ENCODE data around the gene GALNTL6. TPM values are rescaled to one million over a fixed set of nuclear protein-coding genes. Genes with fewer than 3 reads are reported as not detected.

GALNTL6 gene
- total RNA-seq (under 1 TPM; 0.09 TPM), polyA plus RNA-seq (under 1 TPM in 1 of 2 donors, not detected in 1; 0.08 TPM)
- long read RNA-seq, donor 1 = 0 reads
- long read RNA-seq, donor 2 = 0 reads
- long read RNA-seq, donor 3 = 0 reads
- long read RNA-seq, donor 4 = 0 reads
- long read RNA-seq, donor 5 = 0 reads

DNA sequence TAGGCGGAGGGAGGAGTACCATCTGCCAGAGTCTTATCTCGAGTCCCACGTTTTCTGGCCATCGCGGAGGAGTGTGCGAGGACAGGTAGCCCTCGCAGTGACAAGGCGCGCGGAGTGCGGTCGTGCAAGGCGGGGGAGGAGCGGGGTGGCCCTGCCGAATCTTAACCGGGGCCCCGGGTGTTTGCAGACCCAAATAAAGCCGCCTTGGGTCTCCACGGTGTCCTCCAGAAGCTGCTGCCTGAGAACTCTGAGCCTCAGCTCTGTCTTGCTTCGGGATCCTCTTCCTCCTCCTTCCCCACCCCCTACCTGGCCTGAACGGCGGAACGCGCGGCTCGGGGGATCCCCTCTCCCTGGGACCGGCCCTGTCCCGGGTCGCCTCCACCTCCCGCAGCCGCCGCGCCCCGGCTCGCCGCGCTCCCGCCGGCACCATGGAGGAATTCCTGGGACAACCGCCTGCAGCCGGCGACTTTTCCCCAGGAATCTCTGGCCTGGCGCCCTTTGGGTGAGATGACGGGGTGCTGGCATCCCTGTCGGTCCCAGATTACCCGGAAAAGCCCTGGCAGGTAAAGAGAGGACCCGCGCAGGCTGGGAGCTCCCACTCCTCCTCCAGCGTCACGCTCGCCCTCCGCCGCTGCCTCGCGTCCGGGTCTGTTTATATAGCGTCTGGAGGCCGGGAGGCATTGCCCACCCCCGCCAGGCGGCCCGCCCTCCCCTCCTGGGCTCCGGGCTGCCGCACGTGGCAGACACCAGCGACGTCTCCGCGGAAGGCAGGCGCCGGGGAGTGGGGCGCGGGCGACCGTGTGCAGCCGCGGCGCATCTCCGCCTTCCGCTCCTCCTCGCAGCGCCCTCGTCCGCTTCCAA, at the start of gene GALNTL6:
TSS of gene GALNTL6 (plus strand) at position 740 of the 861 bp plus-strand sequence.
- Histone ChIP-seq H3K4me3 (no peak within 1 kb of the TSS), H3K27me3 (ENCODE audit: control insufficient read depth in 3 of 3, insufficient read depth in 3 of 3, low read length in 2 of 3) (peaks cover 0 to 36% (median 35%) of the 10 kb centered on the region in 3 donors), H3K27ac (ENCODE audit: low read depth in 1 of 2, low read length in 1 of 2) (no peak within 1 kb of the TSS), H3K36me3 (ENCODE audit: control insufficient read depth in 4 of 4, insufficient read depth in 4 of 4, low read length in 4 of 4) (no peaks in the 10 kb centered on the region), H3K4me1 (ENCODE audit: control insufficient read depth in 5 of 5, insufficient read depth in 5 of 5, low read length in 5 of 5) (peaks cover 0 to 12% (median 2%) of the 10 kb centered on the region in 5 donors), H3K9me3 (ENCODE audit: control insufficient read depth in 4 of 4, insufficient read depth in 3 of 4, low read length in 3 of 4) (peaks cover 0 to 5% (median 0%) of the 10 kb centered on the region in 4 donors), H3K9ac (ENCODE audit: insufficient read depth in 1 of 2, low read length in 2 of 2) (no peak within 1 kb of the TSS)
- peak; percentile 14 to 37 (median 28) for DNase-seq
- 1 to 2% methylated on average over 78 to 83 of the region's 83 CpGs for WGBS, 2 donors
- ATAC-seq (ENCODE audit: insufficient read depth, low FRiP score) = no peak
- TF ChIP-seq, protein P1, sequence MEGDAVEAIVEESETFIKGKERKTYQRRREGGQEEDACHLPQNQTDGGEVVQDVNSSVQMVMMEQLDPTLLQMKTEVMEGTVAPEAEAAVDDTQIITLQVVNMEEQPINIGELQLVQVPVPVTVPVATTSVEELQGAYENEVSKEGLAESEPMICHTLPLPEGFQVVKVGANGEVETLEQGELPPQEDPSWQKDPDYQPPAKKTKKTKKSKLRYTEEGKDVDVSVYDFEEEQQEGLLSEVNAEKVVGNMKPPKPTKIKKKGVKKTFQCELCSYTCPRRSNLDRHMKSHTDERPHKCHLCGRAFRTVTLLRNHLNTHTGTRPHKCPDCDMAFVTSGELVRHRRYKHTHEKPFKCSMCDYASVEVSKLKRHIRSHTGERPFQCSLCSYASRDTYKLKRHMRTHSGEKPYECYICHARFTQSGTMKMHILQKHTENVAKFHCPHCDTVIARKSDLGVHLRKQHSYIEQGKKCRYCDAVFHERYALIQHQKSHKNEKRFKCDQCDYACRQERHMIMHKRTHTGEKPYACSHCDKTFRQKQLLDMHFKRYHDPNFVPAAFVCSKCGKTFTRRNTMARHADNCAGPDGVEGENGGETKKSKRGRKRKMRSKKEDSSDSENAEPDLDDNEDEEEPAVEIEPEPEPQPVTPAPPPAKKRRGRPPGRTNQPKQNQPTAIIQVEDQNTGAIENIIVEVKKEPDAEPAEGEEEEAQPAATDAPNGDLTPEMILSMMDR (IDR thresholded peaks at IDR 0.05; ENCODE audit: control extremely low read depth, extremely low read depth) = no peak

DNA sequence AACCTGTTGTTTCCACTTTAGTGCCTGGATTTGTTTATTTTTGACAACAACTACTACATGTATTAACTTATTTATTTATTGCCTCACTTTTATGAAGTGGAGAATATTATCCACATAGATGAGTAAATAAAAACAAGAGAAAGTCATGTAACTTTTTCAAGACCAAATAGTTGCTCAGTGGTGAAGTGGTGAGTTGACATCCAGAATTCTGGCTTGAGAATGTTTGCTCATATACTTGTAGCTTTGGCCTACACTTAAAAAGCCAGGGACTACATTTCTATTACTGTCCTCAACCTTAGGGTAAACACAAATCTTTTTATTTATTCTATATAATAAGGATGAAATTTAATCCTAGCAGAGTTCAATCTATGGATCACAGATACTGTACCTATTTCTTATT, 47.7 kb upstream of the GALNTL6 start:
- TF ChIP-seq, protein P1 (IDR thresholded peaks at IDR 0.05; ENCODE audit: control extremely low read depth, extremely low read depth) = no peak
- no peaks in the 10 kb centered on the region for H3K36me3 ChIP-seq (ENCODE audit: control insufficient read depth in 4 of 4, insufficient read depth in 4 of 4, low read length in 4 of 4)
- DNase-seq (peak in 1 of 3 donors; percentile 1), ATAC-seq (ENCODE audit: insufficient read depth, low FRiP score) (no peak)
- H3K4me1 ChIP-seq (ENCODE audit: control insufficient read depth in 5 of 5, insufficient read depth in 5 of 5, low read length in 5 of 5) = no peaks in the 10 kb centered on the region
- H3K4me3 ChIP-seq = no peak overlapping the region
- no peak overlapping the region for H3K27ac ChIP-seq (ENCODE audit: low read depth in 1 of 2, low read length in 1 of 2)
- H3K9ac ChIP-seq (ENCODE audit: insufficient read depth in 1 of 2, low read length in 2 of 2) = no peak overlapping the region
- no peaks in the 10 kb centered on the region for H3K27me3 ChIP-seq (ENCODE audit: control insufficient read depth in 3 of 3, insufficient read depth in 3 of 3, low read length in 2 of 3)
- no peaks in the 10 kb centered on the region for H3K9me3 ChIP-seq (ENCODE audit: control insufficient read depth in 4 of 4, insufficient read depth in 3 of 4, low read length in 3 of 4)

DNA sequence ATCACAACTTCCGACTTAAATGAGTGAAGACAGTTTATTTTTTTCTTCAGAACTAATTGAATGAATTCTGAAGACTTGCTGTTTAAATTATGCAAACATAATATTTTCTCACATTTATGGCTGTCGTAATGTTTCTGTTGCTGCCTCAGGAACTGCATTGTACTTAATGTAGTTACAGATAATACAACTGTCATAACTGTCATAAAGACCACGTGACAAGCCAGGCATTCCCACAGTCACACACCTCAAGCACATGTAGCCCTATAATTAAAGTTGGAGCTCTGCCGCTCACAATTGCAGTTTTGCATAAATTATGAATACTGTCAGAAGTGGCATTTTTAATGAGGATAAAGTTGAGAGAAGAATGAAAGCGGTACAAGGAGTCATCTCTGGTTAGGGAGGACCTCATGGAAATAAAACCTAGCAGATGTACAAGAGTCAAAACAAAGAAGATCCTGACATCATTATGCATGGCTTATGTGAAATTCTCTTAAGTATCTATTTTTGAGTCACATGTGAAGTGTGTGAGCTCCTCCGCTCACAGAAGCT, 38.5 kb upstream of the GALNTL6 start:
- no peak for DNase-seq
- Histone ChIP-seq H3K27me3 (ENCODE audit: control insufficient read depth in 3 of 3, insufficient read depth in 3 of 3, low read length in 2 of 3) (no peaks in the 10 kb centered on the region), H3K9me3 (ENCODE audit: control insufficient read depth in 4 of 4, insufficient read depth in 3 of 4, low read length in 3 of 4) (peaks cover 0 to 4% (median 0%) of the 10 kb centered on the region in 4 donors), H3K4me1 (ENCODE audit: control insufficient read depth in 5 of 5, insufficient read depth in 5 of 5, low read length in 5 of 5) (no peaks in the 10 kb centered on the region), H3K9ac (ENCODE audit: insufficient read depth in 1 of 2, low read length in 2 of 2) (no peak overlapping the region), H3K27ac (ENCODE audit: low read depth in 1 of 2, low read length in 1 of 2) (no peak overlapping the region), H3K36me3 (ENCODE audit: control insufficient read depth in 4 of 4, insufficient read depth in 4 of 4, low read length in 4 of 4) (no peaks in the 10 kb centered on the region), H3K4me3 (no peak overlapping the region)
- no peak for ATAC-seq (ENCODE audit: insufficient read depth, low FRiP score)
- TF ChIP-seq, protein P1 (IDR thresholded peaks at IDR 0.05; ENCODE audit: control extremely low read depth, extremely low read depth) = no peak
- WGBS, 2 donors = 89 to 90% methylated on average over 6 of the region's 6 CpGs
